ENCODE data around the gene TSC22D1.

DNA sequence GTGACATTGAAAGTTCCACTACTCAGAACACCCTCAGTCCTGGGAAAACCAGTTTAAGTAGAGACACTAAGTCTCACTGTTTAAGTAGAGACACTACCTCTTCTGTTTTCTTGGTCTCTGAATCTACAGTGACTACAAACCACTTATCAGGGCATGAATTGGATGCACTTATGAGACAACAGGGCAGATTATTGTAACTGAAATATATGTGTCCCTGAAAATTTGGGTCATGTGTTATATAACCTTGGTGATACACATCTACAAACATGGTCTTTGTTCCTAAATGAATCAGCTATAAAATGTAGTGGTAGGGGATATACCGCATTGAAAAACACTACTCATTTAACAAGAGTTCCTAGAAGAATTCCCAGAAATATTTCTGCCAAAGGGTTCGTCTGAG is 146.8 kb downstream of the TSC22D1 start:
- TF ChIP-seq EZH2 (IDR thresholded peaks at IDR 0.05; ENCODE audit: low read length), result no peak
- TF ChIP-seq, protein P1, sequence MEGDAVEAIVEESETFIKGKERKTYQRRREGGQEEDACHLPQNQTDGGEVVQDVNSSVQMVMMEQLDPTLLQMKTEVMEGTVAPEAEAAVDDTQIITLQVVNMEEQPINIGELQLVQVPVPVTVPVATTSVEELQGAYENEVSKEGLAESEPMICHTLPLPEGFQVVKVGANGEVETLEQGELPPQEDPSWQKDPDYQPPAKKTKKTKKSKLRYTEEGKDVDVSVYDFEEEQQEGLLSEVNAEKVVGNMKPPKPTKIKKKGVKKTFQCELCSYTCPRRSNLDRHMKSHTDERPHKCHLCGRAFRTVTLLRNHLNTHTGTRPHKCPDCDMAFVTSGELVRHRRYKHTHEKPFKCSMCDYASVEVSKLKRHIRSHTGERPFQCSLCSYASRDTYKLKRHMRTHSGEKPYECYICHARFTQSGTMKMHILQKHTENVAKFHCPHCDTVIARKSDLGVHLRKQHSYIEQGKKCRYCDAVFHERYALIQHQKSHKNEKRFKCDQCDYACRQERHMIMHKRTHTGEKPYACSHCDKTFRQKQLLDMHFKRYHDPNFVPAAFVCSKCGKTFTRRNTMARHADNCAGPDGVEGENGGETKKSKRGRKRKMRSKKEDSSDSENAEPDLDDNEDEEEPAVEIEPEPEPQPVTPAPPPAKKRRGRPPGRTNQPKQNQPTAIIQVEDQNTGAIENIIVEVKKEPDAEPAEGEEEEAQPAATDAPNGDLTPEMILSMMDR (optimal IDR thresholded peaks at IDR 0.05 in 1 of 3, IDR thresholded peaks at IDR 0.05 in 1 of 3, conservative IDR thresholded peaks at IDR 0.05 in 1 of 3; ENCODE audit: extremely low read depth in 1 of 3, insufficient read depth in 2 of 3, low read length in 3 of 3), result no peak

Measured in keratinocyte (primary cell).